Neuron (in vitro differentiated cells): ENCODE results near the gene IL6.
"Not testable (repeated sequence)": the region's sequence is repeated elsewhere in the genome, so short reads cannot be mapped to it uniquely, and the experiment has no call there.

ENCODE experiments used
- H2AFZ ChIP-seq: one replicate; pipeline ENCODE4 v1.6.1; 2013; ENCODE audit warnings: low read depth, mild to moderate bottlenecking, inconsistent platforms, low read length, moderate library complexity
- H3K27me3 ChIP-seq: one replicate; pipeline ENCODE4 v1.6.1; 2013; ENCODE audit warnings: low read length; ENCODE audit not compliant: insufficient read depth
- H3K36me3 ChIP-seq: one replicate; pipeline ENCODE4 v1.6.1; 2013; ENCODE audit warnings: low read length; ENCODE audit not compliant: insufficient read depth
- H3K4me1 ChIP-seq: one replicate; pipeline ENCODE4 v1.6.1; 2013; ENCODE audit warnings: low read length; ENCODE audit not compliant: insufficient read depth
- H3K4me3 ChIP-seq: 2 replicates; pipeline ENCODE4 v1.5.1; 2013; ENCODE audit warnings: mild to moderate bottlenecking, low read length, moderate library complexity
- H3K9me3 ChIP-seq: one replicate; pipeline ENCODE4 v1.6.1; 2013; ENCODE audit warnings: low read length

Gene IL6

GRCh38 chr7:22757338-22757994 is 30.5 kb downstream of the IL6 start:
- Histone ChIP-seq H3K36me3 (no peaks in the 10 kb centered on the region), H3K4me3 (no peak overlapping the region), H3K9me3 (no peaks in the 10 kb centered on the region), H2AFZ (no peak overlapping the region), H3K4me1 (no peaks in the 10 kb centered on the region), H3K27me3 (no peaks in the 10 kb centered on the region)

GRCh38 chr7:22758576-22758975 is 31.6 kb downstream of the IL6 start:
- H3K9me3 ChIP-seq: no peaks in the 10 kb centered on the region
- H3K27me3 ChIP-seq: no peaks in the 10 kb centered on the region
- no peak overlapping the region for H3K4me3 ChIP-seq
- H3K36me3 ChIP-seq: no peaks in the 10 kb centered on the region
- no peaks in the 10 kb centered on the region for H3K4me1 ChIP-seq
- H2AFZ ChIP-seq: no peak overlapping the region

- Histone ChIP-seq H3K27me3 (no peaks in the 10 kb centered on the region), H3K4me1 (no peaks in the 10 kb centered on the region), H3K9me3 (no peaks in the 10 kb centered on the region), H3K4me3 (no peak overlapping the region), H3K36me3 (no peaks in the 10 kb centered on the region), H2AFZ (no peak overlapping the region)
Observed at GRCh38 chr7:22759721-22760120, 32.7 kb downstream of the IL6 start.

DNA sequence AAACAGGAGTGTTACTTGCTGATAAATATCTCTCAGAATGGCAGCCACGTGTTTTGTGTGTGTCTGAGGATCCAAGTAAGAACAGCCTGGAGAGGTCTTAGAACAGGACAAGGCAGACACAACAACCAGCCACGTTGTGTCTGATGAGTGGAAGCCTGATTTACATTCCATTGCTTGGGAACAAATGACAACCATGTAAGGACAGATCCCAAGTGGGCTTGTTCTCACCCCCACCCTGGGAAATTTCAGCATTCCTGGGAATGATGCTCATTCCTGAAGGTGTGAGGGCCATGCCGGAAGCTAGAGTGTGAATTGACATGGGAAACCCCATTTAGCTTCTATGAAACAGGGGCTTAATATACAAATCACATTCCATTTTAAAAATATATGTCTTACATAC is 35.9 kb downstream of the IL6 start:
- Histone ChIP-seq H3K4me3 (no peak overlapping the region), H3K36me3 (no peaks in the 10 kb centered on the region), H2AFZ (no peak overlapping the region), H3K9me3 (no peaks in the 10 kb centered on the region), H3K4me1 (no peaks in the 10 kb centered on the region), H3K27me3 (no peaks in the 10 kb centered on the region)

DNA sequence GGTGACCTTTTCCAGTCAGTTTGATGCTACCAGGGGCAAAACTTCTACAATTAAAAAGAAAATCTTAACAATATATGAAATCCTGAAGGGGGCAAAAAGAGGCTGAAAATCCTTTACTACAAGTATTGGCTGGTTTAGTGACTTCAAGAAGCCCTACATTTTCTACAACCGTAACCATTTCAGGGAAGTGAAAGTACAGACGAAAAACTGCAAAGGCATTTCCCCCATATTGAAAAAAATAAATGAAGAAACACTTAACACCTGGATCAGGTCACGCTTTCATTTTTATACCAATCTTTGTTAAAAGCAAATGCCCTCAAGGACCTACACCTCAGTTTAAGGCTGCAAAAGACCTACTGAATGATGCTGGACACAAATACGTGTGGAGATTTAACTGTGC is 38.6 kb downstream of the IL6 start:
- Histone ChIP-seq H3K9me3 (no peaks in the 10 kb centered on the region), H3K4me1 (no peaks in the 10 kb centered on the region), H2AFZ (no peak overlapping the region), H3K27me3 (no peaks in the 10 kb centered on the region), H3K36me3 (no peaks in the 10 kb centered on the region), H3K4me3 (no peak overlapping the region)

DNA sequence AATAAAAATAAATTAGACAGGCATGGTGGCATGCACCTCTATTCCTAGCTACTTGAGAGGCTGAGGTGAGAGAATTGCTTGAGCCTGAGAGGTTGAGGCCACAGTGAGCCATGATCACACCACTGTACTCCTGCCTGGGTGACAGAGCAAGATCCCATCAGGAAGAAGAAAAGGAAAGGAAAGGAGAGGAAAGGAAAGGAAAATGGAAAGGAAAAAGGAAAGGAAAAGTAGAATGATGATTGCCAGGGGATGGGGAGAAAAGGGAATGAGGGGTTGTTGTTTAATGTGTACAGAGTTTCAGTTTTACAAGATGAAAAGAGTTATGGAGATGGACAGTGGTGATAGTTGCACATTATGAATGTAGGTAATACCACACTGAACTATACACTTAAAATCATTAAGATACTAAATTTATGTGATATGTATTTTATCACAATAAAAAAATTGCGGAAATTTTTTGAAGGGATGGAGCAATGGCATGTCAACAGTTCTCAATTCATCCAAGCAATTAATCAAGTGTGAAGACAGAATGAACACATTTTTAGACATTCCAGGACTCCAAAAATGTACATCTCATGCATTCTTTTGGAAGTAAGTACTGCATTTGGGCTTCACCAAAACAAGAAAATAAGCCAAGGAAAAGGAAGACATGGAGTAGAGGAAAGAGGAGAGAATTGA is 44.3 kb downstream of the IL6 start:
- Histone ChIP-seq H2AFZ (no peak overlapping the region), H3K27me3 (no peaks in the 10 kb centered on the region), H3K4me1 (no peaks in the 10 kb centered on the region), H3K36me3 (no peaks in the 10 kb centered on the region), H3K9me3 (no peaks in the 10 kb centered on the region), H3K4me3 (no peak overlapping the region)

DNA sequence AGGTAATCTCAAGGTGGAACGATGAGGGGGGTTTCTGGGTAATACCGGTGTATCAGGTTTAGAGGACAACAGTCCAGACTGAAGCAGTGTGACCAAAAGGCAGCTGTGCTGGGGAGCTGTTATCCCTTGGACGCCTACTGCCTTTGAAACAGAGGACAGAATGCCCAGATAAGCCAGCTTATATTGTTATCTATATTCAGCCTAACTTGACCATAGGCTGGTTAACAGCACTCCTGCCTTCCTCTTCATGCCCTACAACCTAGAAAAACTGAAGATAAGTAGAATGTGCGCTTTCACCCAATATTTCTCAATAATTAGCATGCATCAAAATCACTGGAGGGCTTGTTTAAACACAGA is 44.9 kb downstream of the IL6 start:
- Histone ChIP-seq H2AFZ (no peak overlapping the region), H3K36me3 (no peaks in the 10 kb centered on the region), H3K4me1 (no peaks in the 10 kb centered on the region), H3K9me3 (no peaks in the 10 kb centered on the region), H3K27me3 (no peaks in the 10 kb centered on the region), H3K4me3 (no peak overlapping the region)

GRCh38 chr7:22772885-22773284 is 45.9 kb downstream of the IL6 start:
- H3K4me1 ChIP-seq: no peaks in the 10 kb centered on the region
- H3K36me3 ChIP-seq: no peaks in the 10 kb centered on the region
- H3K27me3 ChIP-seq: no peaks in the 10 kb centered on the region
- H2AFZ ChIP-seq: no peak overlapping the region
- H3K9me3 ChIP-seq: no peaks in the 10 kb centered on the region
- H3K4me3 ChIP-seq: no peak overlapping the region

GRCh38 chr7:22776964-22777363 is 50.0 kb downstream of the IL6 start:
- Histone ChIP-seq H3K9me3 (no peaks in the 10 kb centered on the region), H3K36me3 (no peaks in the 10 kb centered on the region), H3K4me3 (no peak overlapping the region), H2AFZ (no peak overlapping the region), H3K27me3 (no peaks in the 10 kb centered on the region), H3K4me1 (no peaks in the 10 kb centered on the region)

DNA sequence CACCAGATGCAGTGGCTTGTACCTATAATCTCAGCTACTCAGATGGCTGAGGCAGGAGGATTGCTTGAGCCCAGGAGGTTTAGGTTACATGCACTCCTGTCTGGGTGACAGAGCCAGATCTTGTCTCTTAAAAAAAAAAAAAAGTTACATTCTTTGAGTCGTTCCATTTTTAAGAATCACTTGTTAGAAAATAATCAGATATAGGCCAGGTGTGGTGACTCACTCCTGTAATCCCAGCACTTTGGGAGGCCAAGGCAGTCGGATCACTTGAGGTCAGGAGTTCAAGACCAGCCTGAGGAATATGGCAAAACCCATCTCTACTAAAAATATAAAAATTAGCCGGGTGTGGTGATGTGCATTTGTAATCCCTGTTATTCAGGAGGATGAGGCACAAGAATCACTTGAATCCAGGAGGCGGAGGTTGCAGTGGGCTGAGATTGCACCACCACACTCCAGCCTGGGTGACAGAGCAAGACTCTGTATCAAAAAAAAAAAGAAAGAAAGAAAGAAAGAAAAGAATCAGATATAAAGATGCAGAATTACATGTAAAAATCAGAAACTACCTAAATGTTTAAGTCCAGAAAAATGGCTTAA is 52.8 kb downstream of the IL6 start:
- H3K4me3 ChIP-seq, H3K27me3 ChIP-seq, H3K36me3 ChIP-seq, H3K4me1 ChIP-seq, H3K9me3 ChIP-seq, H2AFZ ChIP-seq: not testable (repeated sequence)

- H3K27me3 ChIP-seq: no peaks in the 10 kb centered on the region
- H3K4me1 ChIP-seq: no peaks in the 10 kb centered on the region
- H3K9me3 ChIP-seq: no peaks in the 10 kb centered on the region
- H2AFZ ChIP-seq: no peak overlapping the region
- no peaks in the 10 kb centered on the region for H3K36me3 ChIP-seq
- no peak overlapping the region for H3K4me3 ChIP-seq
Observed at GRCh38 chr7:22781230-22781711, 54.3 kb downstream of the IL6 start.
